Embryonic facial prominence (tissue), 1 donor: ENCODE measurements around the gene ANKS3.
"Not testable (repeated sequence)": the region's sequence is repeated elsewhere in the genome, so short reads cannot be mapped to it uniquely, and the experiment has no call there.

Experiments
- DNase-seq: peaks from one replicate; pipeline ENCODE4 v3.0.0-alpha.2; 2016; ENCODE audit errors: extremely low spot score

ANKS3 gene

GRCh38 chr16:4755687-4756086 lies 21.6 kb upstream of the ANKS3 start:
- DNase-seq = no peak

DNA sequence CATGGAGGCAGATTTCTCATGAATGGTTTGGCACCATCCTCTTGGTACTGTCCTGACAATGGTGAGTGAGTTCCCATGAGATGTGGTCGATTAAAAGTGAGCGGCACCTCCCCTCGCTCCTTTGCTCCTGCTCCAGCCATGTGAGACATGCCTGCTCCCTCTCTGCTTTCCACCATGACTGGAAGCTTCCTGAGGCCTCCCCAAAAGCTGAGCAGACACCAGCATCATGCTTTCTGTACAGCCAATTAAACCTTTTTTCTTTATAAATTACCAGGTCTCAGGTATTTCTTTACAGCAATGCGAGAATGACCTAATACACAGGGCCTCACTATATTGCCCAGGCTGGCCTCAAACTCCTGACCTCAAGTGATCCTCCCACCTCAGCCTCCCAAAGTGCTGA lies 20.8 kb upstream of the ANKS3 start:
- no peak for DNase-seq

- DNase-seq = no peak
Measured at GRCh38 chr16:4753227-4753626, 19.2 kb upstream of the ANKS3 start.

GRCh38 chr16:4752351-4753100 lies 18.5 kb upstream of the ANKS3 start:
- DNase-seq = no peak

GRCh38 chr16:4750896-4751295 lies 16.8 kb upstream of the ANKS3 start:
- no peak for DNase-seq

- no peak for DNase-seq
Measured at GRCh38 chr16:4749700-4750257, 15.7 kb upstream of the ANKS3 start.

DNA sequence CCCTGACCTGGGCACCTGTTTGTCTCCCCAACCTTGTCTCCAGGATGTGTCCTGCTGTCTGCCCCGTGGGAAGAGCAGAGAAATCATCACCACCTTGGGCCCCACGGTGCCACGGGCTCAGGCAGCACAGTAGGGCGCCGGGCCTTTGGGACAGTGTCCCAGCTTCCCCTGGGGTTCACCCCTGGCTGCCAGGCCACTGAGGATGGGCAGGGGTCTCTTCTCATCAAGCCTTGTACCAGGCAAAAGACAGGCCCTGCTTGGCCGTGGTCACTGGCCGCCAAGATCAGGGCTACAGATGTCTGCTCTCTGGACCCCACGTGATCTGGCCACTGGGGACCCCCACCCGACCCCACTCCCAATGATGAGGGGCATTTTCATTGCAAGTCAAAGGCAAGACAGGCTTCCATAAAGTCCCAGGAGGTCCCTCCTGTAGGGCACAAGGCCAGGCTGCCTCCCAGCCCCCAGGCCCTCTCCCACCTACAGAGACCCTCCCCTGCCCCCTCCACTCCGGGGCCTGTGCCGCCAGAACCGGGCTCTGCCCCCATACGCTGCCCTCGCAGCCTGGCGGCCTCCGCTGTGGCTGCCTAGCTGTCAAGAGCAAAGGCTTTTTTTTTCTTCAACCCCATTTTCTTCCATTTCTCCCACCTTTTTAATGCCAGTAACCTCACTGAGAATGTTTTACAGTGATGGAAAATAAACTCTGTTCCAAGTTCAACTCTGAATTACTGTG lies 14.8 kb upstream of the ANKS3 start:
- DNase-seq = no peak

DNA sequence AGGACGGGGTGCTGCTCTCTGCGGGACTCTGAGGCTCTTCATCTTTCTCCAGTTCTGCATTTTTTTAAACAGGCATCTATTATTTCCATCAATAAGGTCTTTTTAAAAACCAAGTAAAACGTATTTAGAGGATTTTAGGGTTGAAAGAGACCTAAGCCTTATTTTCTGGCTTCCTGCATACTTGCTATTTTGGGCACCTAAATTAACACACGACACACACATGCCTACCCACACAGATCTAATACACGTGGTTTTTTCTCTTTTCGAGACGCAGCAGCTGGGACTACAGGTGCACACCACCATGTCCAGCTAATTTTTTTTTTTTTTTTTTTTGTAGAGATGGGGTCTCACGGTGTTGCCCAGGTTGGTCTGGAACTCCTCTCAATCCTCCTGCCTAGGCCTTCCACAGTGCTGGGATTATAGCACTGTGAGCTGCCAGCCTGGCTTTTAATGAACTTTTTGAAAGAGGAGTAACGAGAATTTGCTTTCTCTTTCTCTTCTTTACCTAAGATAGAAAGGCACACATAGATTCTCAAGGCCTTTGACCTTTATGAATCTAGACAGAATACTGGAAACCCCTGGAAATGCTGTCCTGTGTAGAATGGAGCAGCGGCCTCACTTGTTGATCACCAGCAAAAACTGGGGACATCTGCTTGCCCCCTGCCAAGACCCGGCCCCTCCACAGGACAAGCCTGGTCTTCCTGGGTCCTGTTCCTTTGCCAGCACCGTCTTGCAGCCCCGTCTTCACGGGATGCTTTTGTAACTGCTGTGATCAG lies 14.0 kb upstream of the ANKS3 start:
- no peak for DNase-seq

- DNase-seq = no peak
Measured at GRCh38 chr16:4746991-4747574, 13.0 kb upstream of the ANKS3 start.

DNA sequence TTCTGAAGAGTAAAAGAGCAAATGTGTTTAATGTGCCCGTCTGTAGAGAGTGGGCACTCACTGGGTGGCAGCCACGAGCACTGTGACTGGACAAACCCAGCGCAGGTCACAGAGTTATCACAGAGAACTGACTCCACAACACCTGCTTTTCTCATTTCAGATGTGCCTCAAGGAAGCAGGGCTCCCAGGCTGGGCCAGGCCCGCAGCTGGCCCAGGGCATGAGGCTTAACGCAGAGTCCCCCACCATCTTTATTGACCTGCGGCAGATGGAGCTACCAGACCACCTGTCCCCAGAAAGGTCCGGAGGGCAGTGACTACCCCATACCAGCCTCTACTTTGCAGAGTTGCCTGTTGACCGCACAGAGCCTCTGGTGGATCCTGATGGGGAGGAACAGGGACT lies 12.1 kb upstream of the ANKS3 start:
- DNase-seq = no peak

GRCh38 chr16:4745274-4745569 lies 11.2 kb upstream of the ANKS3 start:
- no peak for DNase-seq

- DNase-seq = no peak
Measured at GRCh38 chr16:4744555-4745273, 10.6 kb upstream of the ANKS3 start.

DNA sequence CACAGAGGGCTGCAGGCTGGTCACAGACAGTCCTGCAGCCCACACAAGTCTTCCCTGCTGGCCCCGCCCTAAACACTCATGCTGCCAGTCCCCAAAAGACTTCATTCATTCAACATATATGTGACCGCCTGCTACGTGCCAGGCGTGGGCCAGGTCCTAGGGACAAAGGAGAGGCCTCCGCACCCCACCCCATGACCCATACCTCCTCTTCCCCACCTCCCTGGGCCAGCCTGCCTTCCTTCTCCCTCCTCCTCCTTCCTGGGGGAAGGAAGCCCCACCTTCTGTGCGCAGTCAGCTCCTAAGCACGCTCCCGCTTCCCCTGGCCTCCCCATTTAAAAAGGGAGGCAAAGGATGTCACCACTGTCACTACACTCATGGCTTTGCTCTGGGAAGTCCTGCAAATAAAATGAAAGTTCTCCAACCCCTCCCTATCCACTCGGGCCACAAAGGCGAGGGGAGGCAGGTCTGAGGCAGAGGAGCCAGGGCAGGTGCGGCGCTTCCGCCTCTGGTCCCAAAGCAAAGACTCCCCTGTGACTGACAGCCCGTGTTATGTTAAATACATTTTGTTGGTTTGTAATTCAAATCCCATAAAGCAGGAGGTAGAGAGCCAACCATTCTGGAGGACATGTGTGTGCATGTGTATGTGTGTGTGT lies 9.3 kb upstream of the ANKS3 start:
- no peak for DNase-seq

DNA sequence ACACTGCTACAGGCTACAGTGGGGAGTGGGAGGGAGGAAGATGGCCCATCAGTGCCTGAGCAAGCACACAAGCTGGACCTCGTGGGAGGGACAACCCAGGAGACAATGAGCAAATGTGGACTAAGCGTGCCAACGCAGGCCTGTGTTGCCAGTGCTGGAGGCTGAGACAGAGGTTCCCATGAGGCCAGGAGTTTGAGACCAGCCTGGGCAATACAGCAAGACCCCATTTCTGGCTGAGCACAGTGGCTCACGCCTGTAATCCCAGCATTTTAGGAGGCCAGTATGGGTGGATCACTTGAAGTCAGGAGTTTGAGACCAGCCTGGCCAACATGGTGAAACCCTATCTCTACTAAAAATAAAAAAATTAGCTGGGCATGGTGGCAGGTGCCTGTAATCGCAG lies 4.3 kb upstream of the ANKS3 start:
- DNase-seq = not testable (repeated sequence)

GRCh38 chr16:4737545-4737944 lies 3.5 kb upstream of the ANKS3 start:
- DNase-seq = no peak

DNA sequence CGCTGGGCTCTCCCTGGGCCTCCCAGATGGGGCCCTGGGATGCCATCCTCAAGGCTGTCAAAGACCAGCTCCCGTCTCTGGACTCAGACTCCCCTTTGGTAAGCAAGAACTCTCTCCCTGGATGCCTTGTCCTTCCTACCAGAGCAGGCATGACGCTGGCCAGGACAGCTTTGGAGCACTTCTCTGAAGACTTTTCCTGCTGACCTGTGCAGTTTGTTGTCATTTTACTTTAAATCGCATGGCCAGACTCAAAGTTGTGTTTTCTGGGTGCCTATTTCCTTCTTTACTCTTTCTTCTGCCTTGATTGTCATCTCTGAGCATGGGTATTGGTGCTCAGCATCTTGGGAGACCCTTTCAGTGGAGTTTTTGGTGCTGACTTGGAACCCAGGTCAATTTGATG lies 2.5 kb upstream of the ANKS3 start:
- no peak for DNase-seq

- peak; percentile 78 for DNase-seq
Measured at GRCh38 chr16:4734730-4735535, 862 bp upstream of the ANKS3 start.

GRCh38 chr16:4733747-4734062 lies 366 bp downstream of the ANKS3 start:
- DNase-seq = no peak

DNA sequence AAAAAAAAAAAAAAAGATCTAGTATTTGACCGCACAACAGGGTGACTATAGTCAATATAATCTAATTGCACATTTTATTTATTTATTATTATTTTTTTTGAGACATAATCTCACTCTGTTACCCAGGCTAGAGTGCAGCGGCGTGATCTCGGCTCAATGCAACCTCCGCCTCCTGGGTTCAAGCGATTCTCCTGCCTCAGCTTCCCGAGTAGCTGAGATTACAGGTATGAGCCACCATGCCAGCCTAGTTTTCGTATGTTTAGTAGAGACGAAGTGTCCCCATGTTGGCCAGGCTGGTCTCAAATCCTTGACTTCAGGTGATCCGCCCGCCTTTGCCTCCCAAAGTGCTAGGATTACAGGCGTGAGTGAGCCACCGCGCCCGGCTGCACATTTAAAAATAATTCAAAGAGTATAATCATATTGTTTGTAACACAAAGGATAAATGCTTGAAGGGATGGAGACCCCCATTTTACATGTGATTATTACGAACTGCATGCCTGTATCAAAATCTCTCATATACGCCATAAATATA lies 794 bp downstream of the ANKS3 start:
- DNase-seq = no peak

DNA sequence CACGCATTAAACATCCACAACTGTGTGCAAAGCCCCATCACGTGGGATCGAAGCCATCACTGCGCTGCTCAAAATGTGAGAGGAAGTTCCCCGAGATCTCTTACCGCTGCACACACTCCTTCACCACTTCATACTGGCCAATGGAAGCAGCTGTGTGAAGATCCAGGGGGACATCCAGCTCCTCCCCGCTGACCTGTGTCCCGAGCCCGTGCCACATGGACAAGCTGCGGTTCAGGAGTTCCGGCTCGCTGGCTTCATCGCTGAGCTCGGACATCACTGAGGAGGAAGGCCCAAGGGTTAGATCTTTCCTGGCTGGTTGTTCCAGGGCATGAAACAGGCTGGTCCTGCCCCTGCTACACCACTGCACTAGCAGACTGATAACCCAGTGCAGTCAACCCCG lies 4.2 kb downstream of the ANKS3 start:
- no peak for DNase-seq
